Activated T-helper 9 cell treated with anti-CD3 and anti-CD28 coated beads, Interleukin-2, amount 50 U/mL, for 16 hours (primary cell): Measurements from ENCODE around the gene MEOX2.

Experiments
- DNase-seq: peaks from one replicate; pipeline ENCODE4 v3.0.0-alpha.2; 2020; ENCODE audit warnings: low read depth

Gene MEOX2

DNA sequence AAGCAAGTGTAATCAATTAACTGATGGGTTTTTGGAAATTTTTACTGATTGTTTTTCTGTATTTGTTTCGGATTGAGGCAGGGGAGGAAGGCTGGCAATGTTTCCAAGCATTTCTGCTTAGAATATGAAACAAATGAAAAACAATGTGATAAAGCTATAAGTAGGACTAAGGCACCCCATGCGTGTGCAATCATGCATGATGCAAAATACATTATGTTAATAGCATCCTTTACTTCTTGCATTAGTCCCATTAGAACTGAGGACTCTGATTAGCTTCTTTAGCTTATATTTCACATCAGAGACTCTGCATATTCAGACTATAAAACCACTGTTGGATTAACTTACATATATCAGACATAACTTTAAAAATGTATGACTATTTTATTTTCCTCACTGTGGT is 76.0 kb downstream of the MEOX2 start:
- DNase-seq, result no peak

DNA sequence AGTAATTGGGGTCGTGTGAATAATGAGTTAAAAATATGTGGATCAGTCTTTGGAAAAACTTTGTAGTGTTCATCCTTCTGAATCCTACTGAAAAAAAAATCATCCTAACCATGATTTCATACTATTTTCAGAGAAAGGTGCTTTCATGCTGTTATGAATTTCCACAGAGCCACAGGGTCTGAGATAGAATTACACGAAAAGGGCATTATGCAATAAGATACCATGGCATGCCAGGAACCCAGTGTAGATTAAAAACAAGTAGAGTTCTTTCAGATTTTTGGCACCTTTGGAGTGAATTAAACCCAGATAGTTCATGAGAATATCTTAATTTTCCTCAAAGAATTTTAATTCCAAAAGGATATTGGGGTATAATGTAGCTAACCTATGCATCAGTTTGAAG is 77.2 kb downstream of the MEOX2 start:
- DNase-seq, result no peak

GRCh38 chr7:15607529-15608210 is 78.8 kb downstream of the MEOX2 start:
- DNase-seq, result no peak

- DNase-seq, result no peak
Measured at GRCh38 chr7:15606561-15606960, 79.9 kb downstream of the MEOX2 start.

GRCh38 chr7:15604166-15604565 is 82.3 kb downstream of the MEOX2 start:
- no peak for DNase-seq

- DNase-seq, result no peak
Measured at GRCh38 chr7:15603124-15603523, 83.4 kb downstream of the MEOX2 start.

GRCh38 chr7:15602236-15602635 is 84.2 kb downstream of the MEOX2 start:
- DNase-seq, result no peak

DNA sequence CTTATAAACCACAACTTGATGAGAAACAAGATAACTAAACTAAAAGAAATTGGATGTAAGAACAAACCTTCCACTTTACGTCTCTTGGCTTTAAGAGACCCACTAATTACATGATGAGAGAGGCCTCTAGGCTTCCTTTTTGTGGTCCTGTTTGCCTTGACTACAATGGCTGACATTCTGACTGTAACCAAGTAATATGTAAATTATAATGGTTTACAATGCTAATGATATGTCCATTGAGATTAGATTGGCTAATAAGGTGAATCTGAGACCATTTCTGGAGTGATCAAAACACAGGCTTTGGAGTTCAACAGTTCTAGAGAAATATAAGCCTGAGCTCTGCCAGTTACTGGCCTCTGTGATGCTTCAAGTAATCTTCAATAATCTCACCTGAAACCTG is 85.3 kb downstream of the MEOX2 start:
- DNase-seq, result no peak

DNA sequence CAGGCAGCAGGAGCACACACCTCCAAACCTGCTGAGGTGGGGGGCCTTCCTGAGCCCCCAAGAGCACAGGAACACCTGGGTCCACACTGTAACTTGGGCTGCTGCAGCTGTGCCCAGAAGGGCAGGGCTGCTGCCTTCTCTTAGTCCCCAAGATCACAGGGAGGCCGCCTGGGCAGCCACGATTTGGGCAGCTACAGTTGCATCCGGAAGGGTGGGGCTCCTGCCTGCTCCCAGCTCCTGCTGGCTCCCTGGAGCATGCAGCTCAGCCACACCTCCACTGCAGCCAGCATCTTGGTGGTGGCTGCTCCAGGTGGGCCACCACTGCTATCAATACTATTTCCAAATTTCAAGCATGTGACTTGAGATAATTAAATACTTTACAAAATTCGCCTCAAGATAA is 86.2 kb downstream of the MEOX2 start:
- no peak for DNase-seq

GRCh38 chr7:15594461-15594860 is 92.0 kb downstream of the MEOX2 start:
- DNase-seq, result no peak

- DNase-seq, result no peak
Measured at GRCh38 chr7:15593382-15593781, 93.1 kb downstream of the MEOX2 start.

GRCh38 chr7:15586266-15586665 is 100.2 kb downstream of the MEOX2 start:
- DNase-seq, result no peak

DNA sequence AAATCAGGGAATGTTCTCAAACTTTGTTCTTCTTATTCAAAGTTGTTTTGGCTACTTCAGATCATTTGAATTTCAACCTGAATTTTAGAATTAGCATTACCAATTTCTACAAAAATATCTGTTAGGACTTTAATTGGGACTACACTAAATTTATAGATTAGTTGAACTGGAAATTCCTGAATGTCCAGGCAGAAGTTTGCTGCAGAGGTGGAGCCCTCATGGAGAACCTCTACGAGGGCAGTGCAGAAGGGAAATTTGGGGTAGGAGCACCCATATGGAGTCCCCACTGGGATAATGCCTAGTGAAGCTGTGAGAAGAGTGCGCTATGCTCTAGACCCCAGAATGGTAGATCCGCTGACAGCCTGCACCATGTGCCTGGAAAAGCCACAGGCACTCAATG is 101.9 kb downstream of the MEOX2 start:
- no peak for DNase-seq

DNA sequence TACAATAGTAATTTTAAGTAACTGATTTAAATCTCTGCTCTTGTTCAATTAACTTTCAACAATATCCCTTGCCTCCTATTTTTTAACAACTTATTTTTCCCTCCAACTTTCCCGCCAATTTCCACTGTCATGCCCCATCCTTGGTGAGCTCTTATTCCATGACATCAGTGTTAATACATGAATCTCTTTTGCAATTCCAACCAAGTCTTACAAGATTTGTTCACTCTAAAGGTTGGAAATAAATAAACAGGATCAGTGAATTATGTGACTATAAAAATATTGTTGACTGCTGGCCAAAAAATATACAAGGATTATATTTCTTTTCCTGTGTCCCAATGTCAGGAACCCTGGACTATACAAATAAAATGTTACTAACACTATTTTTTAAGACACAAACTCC is 103.7 kb downstream of the MEOX2 start:
- no peak for DNase-seq

GRCh38 chr7:15581352-15581951 is 105.0 kb downstream of the MEOX2 start:
- no peak for DNase-seq

GRCh38 chr7:15580604-15581351 is 105.7 kb downstream of the MEOX2 start:
- DNase-seq, result no peak

GRCh38 chr7:15577600-15577999 is 108.9 kb downstream of the MEOX2 start:
- DNase-seq, result no peak

GRCh38 chr7:15571301-15571878 is 115.1 kb downstream of the MEOX2 start:
- no peak for DNase-seq

DNA sequence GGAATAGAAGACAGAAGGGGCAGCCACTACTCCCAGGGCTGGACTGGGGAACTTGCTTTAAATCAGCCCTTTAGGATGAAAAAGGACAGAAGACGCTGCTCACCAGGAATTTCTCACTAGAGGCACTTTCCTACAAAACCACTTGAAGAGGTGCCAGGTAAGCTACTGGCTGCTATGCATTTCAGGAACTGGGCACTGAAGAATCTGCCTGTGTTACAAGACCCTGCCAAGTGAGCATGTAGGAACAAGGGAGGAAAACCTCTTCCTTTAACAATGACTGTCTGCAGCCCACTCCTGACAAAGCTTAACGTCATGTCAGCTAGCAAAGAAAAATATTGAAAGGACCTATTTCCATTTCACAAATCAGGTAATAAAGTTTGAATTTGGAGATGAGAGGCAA is 118.8 kb downstream of the MEOX2 start:
- DNase-seq, result no peak

- no peak for DNase-seq
Measured at GRCh38 chr7:15567036-15567435, 119.4 kb downstream of the MEOX2 start.

- no peak for DNase-seq
Measured at GRCh38 chr7:15566476-15566875, 120.0 kb downstream of the MEOX2 start.

DNA sequence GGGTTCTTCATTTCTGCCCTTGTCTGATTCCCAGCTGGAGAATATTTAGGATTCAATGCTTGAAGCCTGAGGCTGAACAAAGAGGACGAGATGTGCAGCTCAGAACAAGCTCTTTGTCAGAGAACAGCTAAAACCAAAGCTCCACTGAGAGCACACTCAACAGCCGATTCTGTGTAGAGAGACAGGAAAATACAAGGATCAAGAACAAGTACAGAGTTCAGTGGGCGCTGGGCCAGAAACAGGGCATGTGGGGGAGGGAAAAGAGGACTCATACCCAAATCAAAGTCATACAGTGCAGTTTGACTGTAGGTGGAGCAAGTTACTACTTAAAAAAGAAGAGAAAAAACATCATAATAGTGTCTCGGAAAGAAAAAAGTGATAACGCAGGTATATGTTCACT is 124.6 kb downstream of the MEOX2 start, which contains the start of gene AGMO:
TSS of gene AGMO (minus strand) at position 181 of the 400 bp plus-strand sequence.
- DNase-seq, result no peak
